A375 (cell line): ENCODE data around the gene XRCC6. TPM values are rescaled to one million over a fixed set of nuclear protein-coding genes. Genes with fewer than 3 reads are reported as not detected.

ENCODE experiments used
- small RNA-seq: library from RNA; depleted of rRNA; stranded (forward); fragments of <200 nt; gene quantifications from one replicate; pipeline ENCODE3, GENCODE V24; 2014
- total RNA-seq: library from RNA; depleted of rRNA; stranded (reverse); fragments of >200 nt; shearing (Covaris generic); gene quantifications from 2 replicates; pipeline ENCODE4 v1.2.3, GENCODE V29; 2014; rRNA removed

XRCC6 gene
- 310 and 343 TPM in 2 replicates for total RNA-seq

GRCh38 chr22:41621099-41621910, at the start of gene XRCC6:
XRCC6 (plus strand) TSS chr22:41621295; CDS start chr22:41622005, 710 bp downstream.

GRCh38 chr22:41589391-41590241, 31.5 kb upstream of the XRCC6 start, which contains the start of gene PMM1:
PMM1 (minus strand) TSS chr22:41589840; CDS start chr22:41589805, 35 bp downstream.

DNA sequence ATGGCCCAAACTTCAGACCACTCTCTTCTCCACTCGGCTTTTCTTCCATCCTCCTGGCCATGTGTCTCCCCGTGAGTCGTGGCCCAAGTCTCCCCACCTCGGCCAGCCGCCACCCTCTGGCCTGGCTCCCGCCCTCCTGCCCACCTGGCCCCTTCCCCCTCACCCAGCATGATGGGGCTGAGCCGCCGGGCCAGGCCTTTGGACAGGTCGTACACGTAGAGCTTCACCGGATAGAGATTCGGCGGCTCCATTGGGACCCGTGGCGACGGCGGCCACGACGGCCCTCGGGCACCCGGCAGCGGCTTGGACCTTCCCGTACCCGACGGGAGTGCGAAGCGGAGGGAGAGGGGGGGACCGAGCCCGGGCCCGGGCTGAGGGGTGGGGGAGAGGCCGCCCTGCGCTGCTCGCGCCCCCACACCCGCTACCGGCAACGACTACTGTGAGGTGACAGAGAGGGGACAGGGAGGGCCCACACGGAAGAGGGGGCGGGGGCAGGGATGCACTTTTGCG, 451 bp upstream of the XRCC6 start, which contains the start of gene DESI1:
DESI1 (minus strand) TSS at position 455 of the 510 bp plus-strand sequence; CDS start at position 251, 204 bp downstream.

DNA sequence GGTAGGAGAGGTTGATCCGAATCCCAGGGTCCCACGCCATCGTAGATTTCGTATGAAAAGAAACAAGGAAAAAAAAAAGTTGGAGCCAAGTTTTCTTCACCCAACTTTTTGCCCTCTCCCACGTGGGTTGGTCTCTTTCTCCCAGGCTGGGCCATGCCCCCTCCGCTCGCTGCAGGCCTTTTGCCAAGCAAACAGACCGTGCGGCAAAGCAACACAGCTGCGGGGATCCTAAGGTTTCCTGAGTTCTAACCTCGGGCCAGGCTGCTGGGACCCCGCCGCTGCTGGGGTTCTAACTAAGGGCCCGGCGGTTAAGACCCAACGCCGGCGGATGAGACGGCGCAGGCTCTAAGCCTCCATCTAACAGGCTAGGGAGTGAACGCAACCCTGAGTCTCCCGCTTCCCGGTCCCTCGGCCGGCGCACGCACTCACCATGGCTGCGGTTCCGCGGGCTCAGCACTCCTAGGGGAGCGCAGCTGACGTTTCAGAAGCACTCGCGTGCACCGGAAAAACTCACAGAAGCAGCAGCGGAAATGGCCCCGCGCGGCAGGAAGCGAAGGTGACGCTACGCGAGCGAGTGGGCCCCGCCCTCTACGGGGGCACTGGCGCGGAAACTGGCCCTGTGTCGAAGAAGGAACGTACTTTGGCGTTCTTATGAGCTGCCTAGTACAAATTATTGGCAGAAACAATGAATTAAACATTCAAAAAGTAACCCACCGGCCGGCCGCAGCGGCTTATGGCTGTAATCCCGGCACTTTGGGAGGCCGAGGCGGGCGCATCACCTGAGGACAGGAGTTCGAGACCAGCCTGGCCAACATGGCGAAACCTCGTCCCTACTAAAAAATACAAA, 67.5 kb downstream of the XRCC6 start, which contains the start of gene SNU13:
SNU13 (minus strand) TSS at position 503 of the 847 bp plus-strand sequence; CDS start at position 432, 71 bp downstream.

DNA sequence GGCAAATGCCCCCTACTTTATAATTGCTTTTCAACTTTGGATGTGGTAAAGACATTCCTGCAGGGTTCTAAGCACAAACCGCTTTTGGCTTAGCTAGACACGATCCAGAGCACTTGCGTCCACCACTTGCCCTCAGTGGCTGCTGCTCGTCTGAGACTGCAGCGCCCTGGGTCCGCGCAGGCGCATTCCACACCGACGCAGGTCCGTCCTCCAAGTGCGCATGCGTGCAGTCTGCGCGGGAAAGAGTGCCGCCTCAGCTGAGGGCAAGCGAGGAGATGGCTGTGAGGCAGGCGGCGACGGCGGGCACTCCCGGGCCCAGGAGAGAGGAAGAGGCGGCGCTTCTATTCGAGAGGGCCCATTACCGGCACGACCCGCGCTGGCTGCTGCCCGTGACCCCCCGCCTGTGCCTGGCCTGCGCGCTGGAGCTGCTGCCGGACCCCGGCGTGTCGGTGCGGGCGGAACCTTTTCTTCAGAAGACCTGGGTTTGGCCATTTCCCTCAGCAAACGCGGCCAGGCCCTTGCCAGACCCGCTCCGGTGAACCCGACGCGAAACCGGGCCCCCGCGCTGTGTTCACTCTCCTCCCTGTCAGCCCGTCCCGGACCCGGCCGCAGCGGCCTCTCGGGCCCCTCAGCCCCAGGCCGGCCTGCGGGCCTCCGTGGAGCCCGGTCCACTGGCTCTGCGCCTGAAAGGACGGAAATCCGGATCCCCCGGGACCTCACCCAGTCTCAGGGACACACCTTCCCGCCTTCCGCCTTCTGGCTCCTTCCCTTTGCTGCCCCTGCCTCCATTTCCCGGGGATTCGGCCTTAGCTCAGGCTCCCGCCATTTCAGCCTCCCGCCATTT, 78.4 kb downstream of the XRCC6 start, which contains the start of gene MEI1:
MEI1 (plus strand) TSS at position 240 of the 844 bp plus-strand sequence; CDS start at position 276, 36 bp downstream.

Small RNA genes within 50 kb of the gene (small RNA-seq; reads per million reads assigned to genes)
- gene HMGN2P10 (not detected), gene RF00019 (not detected), gene RNU6-476P (not detected)

Other genes with a start within 250 kb of the XRCC6 start
- gene TEF, start 239.4 kb upstream of the XRCC6 start, total RNA-seq = 4.8 and 5.5 TPM in 2 replicates
- 25.1 and 25.4 TPM in 2 replicates for gene TOB2, start 174.5 kb upstream of the XRCC6 start, total RNA-seq
- gene PHF5A, start 152.6 kb upstream of the XRCC6 start, total RNA-seq = 67.3 and 74.7 TPM in 2 replicates
- gene ACO2, start 152.2 kb upstream of the XRCC6 start, total RNA-seq = 45.5 and 51.5 TPM in 2 replicates
- 15.0 and 22.0 TPM in 2 replicates for gene POLR3H, start 76.8 kb upstream of the XRCC6 start, total RNA-seq
- 0.13 TPM in 1 of 2 replicates, not detected in the other for gene CSDC2, start 60.3 kb upstream of the XRCC6 start, total RNA-seq
- 13.2 and 16.8 TPM in 2 replicates for gene PMM1, start 31.5 kb upstream of the XRCC6 start, total RNA-seq
- 19.8 and 25.2 TPM in 2 replicates for gene DESI1, start 252 bp upstream of the XRCC6 start, total RNA-seq
- 150 and 170 TPM in 2 replicates for gene SNU13, start 67.6 kb downstream of the XRCC6 start, total RNA-seq
- gene MEI1, start 78.2 kb downstream of the XRCC6 start, total RNA-seq = 0.11 TPM in 1 of 2 replicates, not detected in the other
- 5.6 and 7.4 TPM in 2 replicates for gene CCDC134, start 179.4 kb downstream of the XRCC6 start, total RNA-seq
- 39.7 and 51.8 TPM in 2 replicates for gene SREBF2, start 211.8 kb downstream of the XRCC6 start, total RNA-seq